ENCODE results near the gene POLH. TPM values are rescaled to one million over a fixed set of nuclear protein-coding genes. Genes with fewer than 3 reads are reported as not detected.
"Not testable (repeated sequence)": the region's sequence is repeated elsewhere in the genome, so short reads cannot be mapped to it uniquely, and the experiment has no call there.

POLH gene
- total and polyA plus RNA-seq, 2 donors (not counting 3 experiments of a cell fraction or from before 2014, with no cell fraction given) = 9.3 to 36.6 TPM

DNA sequence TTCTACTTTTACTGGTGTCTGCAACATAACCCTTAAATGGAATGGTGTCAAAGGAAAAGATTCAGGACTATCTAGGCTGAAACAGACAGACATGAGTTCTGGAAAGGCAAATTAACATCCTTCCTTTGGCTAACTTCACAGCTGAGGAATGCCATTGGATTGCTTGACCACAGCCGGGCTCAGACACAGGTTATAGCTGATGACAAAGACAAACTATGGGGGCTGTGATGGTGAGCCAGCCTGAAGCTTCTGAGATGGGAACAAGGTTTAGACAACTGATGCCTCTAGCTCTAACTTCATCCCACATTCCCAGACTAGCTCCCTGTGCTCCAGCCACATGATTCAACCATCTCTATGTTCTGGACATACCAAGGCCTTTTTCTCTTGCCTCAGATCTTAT is 43.8 kb upstream of the POLH start:
- H3K9me3 ChIP-seq (replicated peaks; ENCODE audit: control insufficient read depth, insufficient read depth, low read length) = no peaks in the 10 kb centered on the region
- TF ChIP-seq JUN (IDR thresholded peaks at IDR 0.05; ENCODE audit: borderline replicate concordance, insufficient read depth, insufficient read length, low read depth) (no peak), GATA2 (IDR thresholded peaks at IDR 0.05; ENCODE audit: insufficient read depth, insufficient read length, low read depth, low read length) (no peak), EZH2 (IDR thresholded peaks at IDR 0.05; ENCODE audit: borderline replicate concordance, low read depth, low read length, severe bottlenecking) (no peak), FOS (IDR thresholded peaks at IDR 0.05; ENCODE audit: borderline replicate concordance, insufficient read depth, low read length) (no peak), MYC (IDR thresholded peaks at IDR 0.05; ENCODE audit: low read depth, low read length) (no peak), POLR2AphosphoS5 (IDR thresholded peaks at IDR 0.05; ENCODE audit: insufficient read depth, low read depth, low read length) (no peak), POLR2A (IDR thresholded peaks at IDR 0.05; ENCODE audit: low read depth, low read length) (no peak)
- TF ChIP-seq, protein P1, sequence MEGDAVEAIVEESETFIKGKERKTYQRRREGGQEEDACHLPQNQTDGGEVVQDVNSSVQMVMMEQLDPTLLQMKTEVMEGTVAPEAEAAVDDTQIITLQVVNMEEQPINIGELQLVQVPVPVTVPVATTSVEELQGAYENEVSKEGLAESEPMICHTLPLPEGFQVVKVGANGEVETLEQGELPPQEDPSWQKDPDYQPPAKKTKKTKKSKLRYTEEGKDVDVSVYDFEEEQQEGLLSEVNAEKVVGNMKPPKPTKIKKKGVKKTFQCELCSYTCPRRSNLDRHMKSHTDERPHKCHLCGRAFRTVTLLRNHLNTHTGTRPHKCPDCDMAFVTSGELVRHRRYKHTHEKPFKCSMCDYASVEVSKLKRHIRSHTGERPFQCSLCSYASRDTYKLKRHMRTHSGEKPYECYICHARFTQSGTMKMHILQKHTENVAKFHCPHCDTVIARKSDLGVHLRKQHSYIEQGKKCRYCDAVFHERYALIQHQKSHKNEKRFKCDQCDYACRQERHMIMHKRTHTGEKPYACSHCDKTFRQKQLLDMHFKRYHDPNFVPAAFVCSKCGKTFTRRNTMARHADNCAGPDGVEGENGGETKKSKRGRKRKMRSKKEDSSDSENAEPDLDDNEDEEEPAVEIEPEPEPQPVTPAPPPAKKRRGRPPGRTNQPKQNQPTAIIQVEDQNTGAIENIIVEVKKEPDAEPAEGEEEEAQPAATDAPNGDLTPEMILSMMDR (IDR thresholded peaks at IDR 0.05; ENCODE audit: extremely low read depth in 1 of 2, insufficient read depth in 1 of 2, low read depth in 1 of 2, low read length in 2 of 2) = no peak
- TF ChIP-seq, protein P2, sequence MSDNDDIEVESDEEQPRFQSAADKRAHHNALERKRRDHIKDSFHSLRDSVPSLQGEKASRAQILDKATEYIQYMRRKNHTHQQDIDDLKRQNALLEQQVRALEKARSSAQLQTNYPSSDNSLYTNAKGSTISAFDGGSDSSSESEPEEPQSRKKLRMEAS (IDR thresholded peaks at IDR 0.05; ENCODE audit: insufficient read depth, insufficient read length) = no peak
- H3K79me2 ChIP-seq (ENCODE audit: control insufficient read depth, insufficient read depth, low read length) = no peaks in the 10 kb centered on the region
- no peak overlapping the region for H2AFZ ChIP-seq (ENCODE audit: low read depth, low read length)
- intact Hi-C loops (cut with micrococcal nuclease) = no loop called here
- no peaks in the 10 kb centered on the region for H4K20me1 ChIP-seq (replicated peaks; ENCODE audit: control insufficient read depth, extremely low read depth, insufficient read depth, low read length)
- no peaks in the 10 kb centered on the region for H3K27me3 ChIP-seq (ENCODE audit: control insufficient read depth in 2 of 2, insufficient read depth in 2 of 2, low read length in 2 of 2)
- dilution Hi-C loops (cut with MboI; ENCODE audit: extremely low pct_ligation_motif_present, low sequenced_read_pairs) = no loop called here
- BruUV-seq (replicated peaks) = no TSS peak
- no peak overlapping the region for H3K27ac ChIP-seq (ENCODE audit: insufficient read depth, low read depth, low read length)
- DNase-seq (ENCODE audit: low read depth, low spot score) (no peak), FAIRE-seq (no peak)
- peaks cover 7 to 21% of the 10 kb centered on the region in 2 experiments for H3K36me3 ChIP-seq (ENCODE audit: control insufficient read depth in 2 of 2, extremely low read depth in 1 of 2, insufficient read depth in 2 of 2, low read length in 2 of 2)
- H3K4me1 ChIP-seq (ENCODE audit: control insufficient read depth, extremely low read depth, insufficient read depth, low read length) = no peaks in the 10 kb centered on the region
- H3K9me1 ChIP-seq (replicated peaks; ENCODE audit: control insufficient read depth, extremely low read depth, insufficient read depth, low read length) = no peaks in the 10 kb centered on the region
- CTCF ChIA-PET = no interaction called here
- POLR2A ChIA-PET = interaction anchor here (0.6 kb wide), 1 partner anchor 63 kb away, joined by 3 read pairs; no protein-coding TSS in a partner anchor
- no peak overlapping the region for H3K4me3 ChIP-seq (replicated peaks in 1 of 3; ENCODE audit: insufficient read depth in 1 of 3, low read depth in 1 of 3, low read length in 3 of 3)
- H3K4me2 ChIP-seq (ENCODE audit: insufficient read depth, low read length) = no peak overlapping the region
- no peak overlapping the region for H3K9ac ChIP-seq (replicated peaks; ENCODE audit: extremely low read depth, insufficient read depth, low read length)

DNA sequence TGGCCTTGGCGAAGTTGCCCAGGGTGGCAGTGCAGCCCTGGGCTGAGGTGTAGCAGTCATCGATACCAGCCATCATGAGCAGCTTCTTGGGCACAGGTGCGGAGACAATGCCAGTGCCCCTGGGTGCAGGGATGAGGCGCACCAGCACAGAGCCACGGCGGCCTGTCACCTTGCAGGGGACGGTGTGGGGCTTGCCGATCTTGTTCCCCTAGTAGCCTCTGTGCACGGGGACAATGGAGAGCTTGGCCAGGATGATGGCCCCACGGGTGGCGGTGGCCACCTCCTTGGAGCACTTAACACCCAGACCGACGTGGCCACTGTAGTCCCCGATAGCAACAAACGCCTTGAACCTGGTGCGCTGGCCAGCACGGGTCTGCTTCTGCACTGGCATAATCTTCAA is 37.0 kb upstream of the POLH start:
- FAIRE-seq; BruUV-seq (replicated peaks); H3K4me2 ChIP-seq (ENCODE audit: insufficient read depth, low read length); H3K27me3 ChIP-seq (ENCODE audit: control insufficient read depth in 2 of 2, insufficient read depth in 2 of 2, low read length in 2 of 2); intact Hi-C loops (cut with micrococcal nuclease); H3K9me3 ChIP-seq (replicated peaks; ENCODE audit: control insufficient read depth, insufficient read depth, low read length); dilution Hi-C loops (cut with MboI; ENCODE audit: extremely low pct_ligation_motif_present, low sequenced_read_pairs); CTCF ChIA-PET; DNase-seq (ENCODE audit: low read depth, low spot score); H3K9ac ChIP-seq (replicated peaks; ENCODE audit: extremely low read depth, insufficient read depth, low read length); H2AFZ ChIP-seq (ENCODE audit: low read depth, low read length); H4K20me1 ChIP-seq (replicated peaks; ENCODE audit: control insufficient read depth, extremely low read depth, insufficient read depth, low read length); H3K9me1 ChIP-seq (replicated peaks; ENCODE audit: control insufficient read depth, extremely low read depth, insufficient read depth, low read length); H3K36me3 ChIP-seq (ENCODE audit: control insufficient read depth in 2 of 2, extremely low read depth in 1 of 2, insufficient read depth in 2 of 2, low read length in 2 of 2); H3K27ac ChIP-seq (ENCODE audit: insufficient read depth, low read depth, low read length); POLR2A ChIA-PET; H3K4me3 ChIP-seq (replicated peaks in 1 of 3; ENCODE audit: insufficient read depth in 1 of 3, low read depth in 1 of 3, low read length in 3 of 3); H3K4me1 ChIP-seq (ENCODE audit: control insufficient read depth, extremely low read depth, insufficient read depth, low read length); H3K79me2 ChIP-seq (ENCODE audit: control insufficient read depth, insufficient read depth, low read length): not testable (repeated sequence)

DNA sequence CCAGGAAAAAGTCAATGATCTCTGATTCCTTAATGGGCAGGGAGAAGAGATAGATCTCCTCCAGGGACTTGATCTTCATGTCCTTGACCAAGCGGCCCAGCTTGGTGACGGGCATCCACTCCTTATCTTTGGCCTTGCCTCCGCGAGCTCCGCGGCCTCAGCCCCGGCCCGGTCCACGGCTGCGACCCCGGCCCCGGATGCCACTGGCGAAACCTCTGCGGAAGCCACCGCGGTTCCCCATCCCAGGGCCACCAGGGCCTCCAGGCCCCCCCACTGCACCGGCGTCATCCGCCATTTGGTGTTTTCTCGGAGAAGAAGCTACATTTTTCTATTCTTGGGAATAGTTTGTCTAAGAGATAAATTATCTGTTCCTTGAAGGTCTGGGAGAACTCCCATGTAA is 36.6 kb upstream of the POLH start:
- H3K9me3 ChIP-seq (replicated peaks; ENCODE audit: control insufficient read depth, insufficient read depth, low read length); H3K79me2 ChIP-seq (ENCODE audit: control insufficient read depth, insufficient read depth, low read length); H3K4me3 ChIP-seq (replicated peaks in 1 of 3; ENCODE audit: insufficient read depth in 1 of 3, low read depth in 1 of 3, low read length in 3 of 3); dilution Hi-C loops (cut with MboI; ENCODE audit: extremely low pct_ligation_motif_present, low sequenced_read_pairs); DNase-seq (ENCODE audit: low read depth, low spot score); H3K27ac ChIP-seq (ENCODE audit: insufficient read depth, low read depth, low read length); H2AFZ ChIP-seq (ENCODE audit: low read depth, low read length); H3K36me3 ChIP-seq (ENCODE audit: control insufficient read depth in 2 of 2, extremely low read depth in 1 of 2, insufficient read depth in 2 of 2, low read length in 2 of 2); H3K4me1 ChIP-seq (ENCODE audit: control insufficient read depth, extremely low read depth, insufficient read depth, low read length); intact Hi-C loops (cut with micrococcal nuclease); FAIRE-seq; BruUV-seq (replicated peaks); H3K9ac ChIP-seq (replicated peaks; ENCODE audit: extremely low read depth, insufficient read depth, low read length); H3K9me1 ChIP-seq (replicated peaks; ENCODE audit: control insufficient read depth, extremely low read depth, insufficient read depth, low read length); H3K4me2 ChIP-seq (ENCODE audit: insufficient read depth, low read length); H3K27me3 ChIP-seq (ENCODE audit: control insufficient read depth in 2 of 2, insufficient read depth in 2 of 2, low read length in 2 of 2); H4K20me1 ChIP-seq (replicated peaks; ENCODE audit: control insufficient read depth, extremely low read depth, insufficient read depth, low read length): not testable (repeated sequence)
- ChIA-PET POLR2A (interaction anchor here (0.6 kb wide), 1 partner anchor 10 kb away, joined by 3 read pairs; no protein-coding TSS in a partner anchor), CTCF (interaction anchor here (1.4 kb wide), 1 partner anchor 34 kb away, joined by 3 read pairs; no protein-coding TSS in a partner anchor)
